Inferior parietal cortex (tissue), 1 donor: ENCODE data around the gene GLMN.

Experiments used
- DNase-seq: peaks from one replicate; pipeline ENCODE4 v3.0.0-alpha.2; 2016; ENCODE audit errors: extremely low spot score

GLMN gene, protein sequence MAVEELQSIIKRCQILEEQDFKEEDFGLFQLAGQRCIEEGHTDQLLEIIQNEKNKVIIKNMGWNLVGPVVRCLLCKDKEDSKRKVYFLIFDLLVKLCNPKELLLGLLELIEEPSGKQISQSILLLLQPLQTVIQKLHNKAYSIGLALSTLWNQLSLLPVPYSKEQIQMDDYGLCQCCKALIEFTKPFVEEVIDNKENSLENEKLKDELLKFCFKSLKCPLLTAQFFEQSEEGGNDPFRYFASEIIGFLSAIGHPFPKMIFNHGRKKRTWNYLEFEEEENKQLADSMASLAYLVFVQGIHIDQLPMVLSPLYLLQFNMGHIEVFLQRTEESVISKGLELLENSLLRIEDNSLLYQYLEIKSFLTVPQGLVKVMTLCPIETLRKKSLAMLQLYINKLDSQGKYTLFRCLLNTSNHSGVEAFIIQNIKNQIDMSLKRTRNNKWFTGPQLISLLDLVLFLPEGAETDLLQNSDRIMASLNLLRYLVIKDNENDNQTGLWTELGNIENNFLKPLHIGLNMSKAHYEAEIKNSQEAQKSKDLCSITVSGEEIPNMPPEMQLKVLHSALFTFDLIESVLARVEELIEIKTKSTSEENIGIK

DNA sequence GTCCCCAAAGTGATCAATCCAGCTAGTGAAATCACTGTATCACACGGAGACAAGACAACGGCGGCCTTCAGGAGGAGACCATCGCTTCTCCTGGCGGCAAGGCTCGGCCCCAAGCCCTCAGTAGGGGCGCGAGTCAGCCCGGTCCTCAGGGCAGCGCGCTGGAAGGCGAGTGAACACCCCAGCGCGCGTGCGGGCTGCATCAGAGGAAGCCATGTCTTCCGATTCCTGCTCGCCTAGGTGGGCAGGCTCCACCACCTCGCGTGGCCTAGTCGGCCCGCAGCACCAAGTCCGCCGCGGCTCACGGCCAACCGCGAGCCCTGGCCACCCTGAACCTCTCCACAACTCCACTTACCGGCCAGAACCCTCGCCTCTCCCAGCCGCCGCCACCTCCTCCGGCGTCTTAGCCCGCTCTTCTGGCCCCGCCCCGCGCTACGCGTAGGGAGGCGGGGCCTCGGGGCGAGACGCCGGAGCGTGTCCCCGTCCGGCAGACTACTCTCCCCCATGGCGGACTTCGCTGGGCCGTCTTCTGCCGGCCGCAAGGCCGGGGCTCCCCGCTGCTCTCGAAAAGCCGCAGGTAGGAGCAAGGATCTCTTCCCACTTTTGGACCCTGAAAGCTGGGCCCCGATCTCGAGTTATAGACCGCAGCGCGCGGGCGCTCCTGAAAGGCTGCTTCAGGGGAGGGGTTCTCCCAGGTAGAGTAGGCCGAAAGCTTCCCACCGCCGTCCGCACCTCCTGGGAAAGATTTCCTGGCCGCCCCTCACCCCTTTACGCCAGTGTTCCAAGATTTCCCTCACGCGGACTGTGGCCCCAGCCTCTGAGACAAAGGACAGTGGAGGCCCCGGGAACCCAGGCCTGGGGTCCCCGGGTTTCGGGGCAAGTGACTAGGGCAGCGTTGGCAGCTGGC lies at the start of gene GLMN, which contains the start of gene RPAP2:
Gene GLMN (minus strand): TSS at position 415 of the 904 bp plus-strand sequence. CDS start 988 bp downstream, outside the sequence.
Gene RPAP2 (plus strand): TSS at position 487 of the 904 bp plus-strand sequence. CDS start 15 bp downstream, at position 502.
- peak; percentile 87 for DNase-seq

DNA sequence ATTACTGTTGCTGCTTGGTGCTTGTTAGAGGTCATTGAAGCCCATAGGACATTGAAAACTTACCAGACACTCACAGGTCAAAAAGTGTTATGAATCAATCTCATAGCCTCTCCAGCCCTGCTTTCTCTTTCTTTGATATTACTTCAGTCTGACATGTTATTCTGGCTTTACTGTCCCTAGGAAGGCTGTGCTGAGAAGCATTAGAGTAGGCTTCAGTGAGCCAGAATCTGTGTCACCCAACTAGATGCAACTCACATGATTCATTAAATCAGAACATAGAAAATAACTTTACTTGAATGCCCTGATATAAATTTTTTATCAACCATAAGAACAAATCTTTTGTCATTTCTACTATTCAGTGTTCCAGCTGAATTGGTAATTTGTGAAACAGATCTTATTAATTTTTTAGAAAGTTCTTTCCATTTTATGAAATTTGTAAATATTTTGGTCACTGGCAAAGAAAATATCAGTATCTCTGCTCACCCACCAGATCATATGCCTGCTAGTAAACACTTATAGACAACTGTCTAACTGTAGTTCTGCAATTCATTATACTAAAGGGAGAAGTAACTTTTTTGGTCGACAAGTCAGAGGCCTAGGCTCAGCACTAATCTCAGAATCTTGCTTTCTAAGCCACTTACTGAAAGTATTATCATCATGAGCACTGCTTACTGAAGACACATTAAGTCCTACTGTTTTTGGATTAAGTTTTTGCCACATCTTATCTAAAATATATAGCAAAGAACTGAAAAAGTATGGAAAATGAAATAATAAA lies 48.3 kb upstream of the GLMN start:
- no peak for DNase-seq

DNA sequence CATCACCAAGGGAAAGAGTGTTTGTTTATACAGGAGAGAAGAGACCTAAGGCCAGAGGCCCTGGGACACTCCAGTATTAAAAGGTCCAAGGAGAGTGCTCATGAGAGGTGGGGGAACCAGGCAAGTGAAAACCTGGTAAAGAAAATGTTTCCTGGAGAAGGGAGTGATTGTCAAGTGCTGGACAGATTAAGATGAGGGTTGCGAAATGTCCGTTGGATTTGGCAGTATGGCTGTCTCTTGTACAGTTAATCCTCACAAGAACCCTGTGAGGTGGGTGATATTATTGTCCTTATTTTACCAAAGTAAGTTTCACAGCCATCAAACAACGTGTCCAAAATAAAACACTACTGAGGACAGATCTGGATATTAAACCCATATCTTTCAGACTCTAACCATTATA lies 44.3 kb upstream of the GLMN start:
- no peak for DNase-seq

DNA sequence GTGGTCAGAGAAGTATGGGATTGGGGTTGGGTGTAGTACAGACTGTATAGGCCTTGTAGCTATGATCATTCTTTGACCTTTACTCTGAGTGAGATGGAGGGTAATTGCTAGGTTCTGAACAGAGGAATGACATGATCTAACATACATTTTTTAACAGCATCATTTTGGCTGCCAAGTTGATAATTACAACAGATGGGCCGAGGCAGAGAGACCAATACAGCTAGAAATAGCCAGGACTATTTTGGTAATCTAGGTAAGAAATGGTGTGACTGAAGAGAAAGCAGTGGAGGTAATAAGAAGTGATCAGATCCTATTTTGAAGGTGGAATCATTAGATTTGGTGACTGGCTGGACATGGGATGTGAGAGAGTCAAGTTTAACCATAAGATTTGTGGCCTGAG lies 43.6 kb upstream of the GLMN start:
- DNase-seq = no peak

DNA sequence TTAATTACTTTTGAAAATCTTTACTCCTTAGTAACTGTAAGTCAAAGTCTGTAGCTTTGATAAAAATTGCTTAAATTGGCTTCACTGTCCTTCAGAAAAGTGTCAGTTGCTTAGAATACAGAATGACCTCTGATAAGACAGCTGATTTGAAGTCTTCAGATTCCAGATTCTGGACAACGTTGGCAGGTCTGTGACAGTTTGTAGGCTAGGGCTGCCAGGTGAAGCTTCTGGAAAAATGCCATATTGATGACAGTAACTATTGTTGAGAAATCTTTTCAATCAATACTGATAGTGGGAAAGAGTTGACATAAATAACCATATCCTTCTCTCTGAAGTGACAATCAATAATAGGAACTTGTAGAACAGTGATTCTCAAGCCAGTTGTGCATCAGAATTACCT lies 41.4 kb upstream of the GLMN start:
- no peak for DNase-seq

DNA sequence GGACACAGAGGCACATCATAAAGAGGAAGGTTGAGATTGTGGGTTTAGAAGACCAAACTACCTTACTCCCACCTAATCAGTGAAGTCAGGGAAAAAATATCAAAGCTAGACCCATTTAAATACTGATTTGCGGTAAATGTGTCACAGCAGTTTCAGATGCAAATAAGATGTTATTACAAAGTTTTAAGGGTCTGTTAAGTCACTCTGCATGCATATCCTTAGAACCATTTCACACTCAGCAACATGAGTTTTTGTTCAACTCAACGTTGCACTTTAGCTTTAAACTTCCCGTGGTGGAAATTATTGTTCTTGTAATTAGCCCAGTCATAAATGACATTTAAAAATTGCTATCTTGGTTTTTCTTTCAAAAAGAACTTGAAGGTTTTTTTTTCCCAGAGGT lies 34.9 kb upstream of the GLMN start:
- no peak for DNase-seq

DNA sequence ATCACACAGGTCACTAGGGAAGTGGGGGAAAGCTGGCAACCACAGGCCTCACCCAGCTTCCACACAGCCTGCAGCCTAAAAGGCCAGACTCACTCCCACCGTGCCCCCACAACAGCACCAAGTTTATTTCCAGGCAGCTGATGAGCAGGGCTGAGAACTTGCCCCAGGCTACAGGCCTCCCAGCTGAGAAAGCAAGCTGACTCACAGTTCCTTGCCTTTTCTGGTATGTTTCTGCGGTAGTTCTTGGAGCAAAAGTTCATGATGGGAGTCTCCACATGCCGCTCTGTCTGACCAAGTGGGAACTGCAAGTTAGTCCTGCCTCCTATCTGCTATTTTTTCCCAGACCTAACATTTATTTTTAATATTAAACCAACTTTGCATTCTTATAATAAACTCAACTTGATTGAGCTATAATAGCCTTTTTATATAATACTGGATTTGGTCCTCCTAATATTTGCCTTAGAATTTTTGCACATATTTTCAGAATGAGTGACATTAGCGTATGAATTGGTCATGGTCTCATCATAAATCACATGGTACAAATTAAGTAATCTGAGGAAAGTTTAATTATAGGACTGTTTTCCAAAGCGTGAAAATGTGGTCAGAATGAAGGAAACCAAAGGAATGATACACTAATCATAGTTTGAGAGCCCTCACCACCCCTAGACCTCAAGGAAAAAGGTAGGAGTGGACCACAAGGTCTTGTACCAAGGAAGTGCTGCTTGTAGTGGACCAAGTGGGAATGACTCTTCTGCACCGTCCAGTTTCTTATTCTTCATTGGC lies 30.8 kb upstream of the GLMN start:
- DNase-seq = no peak

DNA sequence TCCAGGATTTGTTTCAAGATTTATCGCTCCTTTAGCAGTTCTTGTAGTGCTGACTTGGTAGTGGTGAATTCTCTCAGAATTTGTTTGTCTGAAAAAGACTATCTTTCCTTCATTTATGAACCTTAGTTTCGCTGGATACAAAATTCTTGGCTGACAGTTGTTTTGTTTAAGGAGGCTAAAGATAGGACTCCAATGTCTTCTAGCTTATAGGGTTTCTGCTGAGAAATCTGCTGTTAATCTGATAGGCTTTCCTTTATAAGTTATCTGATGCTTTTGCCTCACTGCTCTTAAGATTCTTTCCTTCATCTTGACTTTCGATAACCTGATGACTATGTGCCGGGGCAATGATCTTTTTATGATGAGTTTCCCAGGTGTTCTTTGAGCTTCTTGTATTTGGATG lies 29.0 kb upstream of the GLMN start:
- no peak for DNase-seq

DNA sequence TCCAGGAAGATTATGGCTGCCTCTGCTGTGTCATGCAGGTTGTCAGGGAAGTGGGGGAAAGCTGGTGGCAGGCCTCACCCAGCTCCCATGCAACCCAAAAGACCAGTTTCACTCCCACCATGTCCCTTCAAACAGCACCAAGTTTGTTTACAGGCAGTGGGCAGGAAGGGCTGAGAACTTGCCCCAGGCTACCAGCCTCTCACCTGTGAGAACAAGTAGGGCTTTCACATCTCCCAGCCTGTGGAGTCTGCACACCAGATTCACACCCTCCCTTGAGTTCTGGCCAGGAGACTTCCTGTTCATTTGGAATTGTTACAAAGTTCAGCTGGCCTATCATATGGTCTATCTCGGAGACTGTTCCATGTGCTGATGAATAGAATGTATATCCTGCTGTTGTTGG lies 27.9 kb upstream of the GLMN start:
- no peak for DNase-seq

DNA sequence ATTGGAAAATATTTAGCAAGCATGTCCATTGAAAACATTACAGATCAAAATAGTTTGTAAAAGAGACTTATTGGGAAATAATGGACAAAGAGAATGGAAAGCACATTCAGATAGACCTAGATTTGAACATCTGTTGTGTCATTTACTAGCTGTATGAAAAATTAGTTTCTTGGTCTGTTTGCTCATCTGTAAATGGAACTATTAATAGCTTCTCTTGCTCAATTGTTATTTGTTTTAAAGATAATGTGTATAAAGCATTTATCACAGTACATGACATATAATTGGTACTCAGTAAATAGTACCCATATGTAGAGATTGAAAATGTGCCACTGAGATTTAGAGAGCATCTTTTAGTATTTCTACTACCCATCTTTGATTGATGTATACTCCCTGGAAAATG lies 26.0 kb upstream of the GLMN start:
- DNase-seq = no peak

DNA sequence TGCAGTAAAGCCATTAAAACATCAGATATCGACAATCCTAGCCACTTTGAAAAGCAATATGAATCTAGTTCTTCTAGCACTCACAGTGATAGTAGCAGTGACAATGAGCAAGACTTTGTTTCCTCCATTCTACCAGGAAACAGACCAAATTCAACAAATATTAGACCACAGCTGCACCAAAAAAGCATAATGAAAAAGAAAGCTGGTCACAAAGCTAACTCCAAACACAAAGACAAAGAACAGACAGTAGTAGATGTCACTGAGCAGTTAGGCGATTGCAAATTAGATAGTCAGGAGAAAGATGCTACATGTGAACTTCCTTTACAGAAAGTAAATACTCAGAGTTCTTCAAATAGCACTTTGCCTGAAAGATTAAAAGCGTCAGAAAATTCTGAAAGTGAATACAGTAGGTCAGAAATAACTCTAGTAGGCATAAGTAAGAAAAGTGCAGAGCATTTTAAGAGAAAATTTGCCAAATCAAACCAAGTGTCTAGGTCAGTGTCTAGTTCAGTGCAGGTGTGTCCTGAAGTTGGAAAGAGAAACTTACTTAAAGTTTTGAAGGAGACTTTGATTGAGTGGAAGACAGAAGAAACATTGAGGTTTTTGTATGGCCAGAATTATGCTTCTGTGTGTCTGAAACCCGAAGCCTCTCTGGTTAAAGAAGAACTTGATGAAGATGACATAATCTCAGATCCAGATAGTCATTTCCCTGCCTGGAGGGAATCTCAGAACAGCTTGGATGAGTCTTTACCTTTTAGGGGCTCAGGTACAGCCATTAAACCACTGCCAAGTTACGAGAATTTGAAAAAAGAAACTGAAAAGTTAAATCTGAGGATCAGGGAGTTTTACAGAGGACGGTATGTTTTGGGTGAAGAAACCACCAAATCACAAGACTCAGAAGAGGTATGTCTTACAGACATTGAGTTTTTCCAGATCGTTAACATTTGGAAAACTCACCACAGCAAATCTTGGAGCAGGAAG lies 25.0 kb upstream of the GLMN start:
- no peak for DNase-seq

DNA sequence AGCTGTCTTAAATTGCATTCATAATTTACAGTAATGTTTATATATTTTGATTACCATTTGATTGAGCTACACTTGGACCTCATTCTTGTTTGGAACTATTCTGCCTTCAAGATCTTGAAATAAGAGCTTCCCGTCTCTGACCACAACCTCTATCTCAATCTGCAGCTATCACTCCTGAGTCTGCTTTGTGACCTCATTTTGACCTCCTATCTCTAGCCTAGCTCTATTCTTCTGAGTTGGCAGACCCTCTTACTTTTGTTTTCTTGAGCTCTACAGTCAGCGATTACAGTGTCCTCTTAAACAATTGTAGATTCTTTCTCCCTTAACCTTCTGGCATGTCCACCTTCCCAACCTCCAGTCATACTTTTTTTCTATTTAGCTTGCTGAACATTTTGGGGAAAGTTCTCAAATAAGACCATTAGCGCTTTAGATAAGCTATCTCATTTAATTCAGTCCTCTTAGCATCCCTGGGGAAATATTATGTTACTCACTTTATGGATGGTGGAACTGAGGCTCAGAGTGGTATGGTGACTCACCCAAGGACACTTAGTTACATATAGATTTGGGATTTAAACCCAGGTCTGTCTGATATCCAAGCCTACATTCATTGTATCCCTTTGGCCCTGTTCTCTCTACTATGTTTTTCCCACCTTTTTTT lies 19.2 kb upstream of the GLMN start:
- DNase-seq = no peak

DNA sequence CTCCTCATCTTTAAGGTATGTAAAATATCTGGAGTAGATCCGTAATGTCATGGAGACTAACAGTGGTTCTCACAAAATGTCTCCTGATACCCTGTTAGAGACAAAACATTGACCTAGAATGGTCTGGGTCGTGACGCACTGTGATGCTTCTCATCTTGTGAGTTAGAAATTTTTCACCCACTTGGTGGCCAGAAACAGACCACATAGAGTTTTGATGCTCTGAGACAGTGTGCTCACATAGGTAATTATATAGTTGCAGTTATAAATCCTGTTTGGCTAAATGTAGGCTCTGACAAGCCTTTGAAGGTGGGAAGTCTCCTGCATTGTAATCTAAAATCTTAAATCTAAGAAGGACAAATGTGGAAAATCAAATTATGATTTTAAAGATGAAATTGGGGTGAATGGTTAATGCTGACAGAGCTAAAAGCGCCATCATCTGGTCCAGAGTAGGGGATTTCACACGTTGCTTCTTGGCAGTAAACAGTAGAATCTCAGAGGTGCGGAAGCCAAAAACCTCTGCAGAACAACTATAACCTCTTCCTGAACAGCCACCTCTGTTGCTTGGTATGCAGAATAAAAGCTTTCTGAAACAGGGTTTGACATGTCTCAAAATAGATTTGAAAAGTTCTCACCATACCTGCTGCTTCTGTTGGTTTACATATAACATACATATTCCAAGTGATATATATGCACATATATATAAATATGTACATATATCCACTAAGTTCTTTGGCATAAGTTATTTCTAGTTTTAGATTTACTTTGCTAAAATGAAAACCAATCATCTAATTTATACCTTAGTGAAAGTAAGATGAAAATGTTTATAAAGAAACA lies 17.2 kb upstream of the GLMN start:
- DNase-seq = no peak

DNA sequence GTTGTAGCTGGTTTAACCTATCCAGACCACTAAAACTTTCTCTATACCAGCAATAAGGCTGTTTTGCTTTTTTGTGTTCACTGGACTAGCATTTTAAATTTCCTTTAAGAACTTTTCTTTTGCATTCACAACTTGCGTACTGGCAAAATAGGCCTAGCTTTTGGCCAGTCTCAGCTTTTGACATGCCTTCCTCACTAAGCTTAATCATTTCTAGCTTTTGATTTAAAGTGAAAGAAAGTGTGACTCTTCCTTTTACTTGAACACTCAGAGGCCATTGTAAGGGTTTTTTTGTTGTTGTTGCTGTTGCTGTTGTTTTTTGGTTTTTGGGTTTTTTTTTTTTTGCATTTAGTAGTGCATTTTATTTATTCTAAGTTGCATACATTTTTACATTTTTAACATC lies 15.2 kb upstream of the GLMN start:
- DNase-seq = no peak

DNA sequence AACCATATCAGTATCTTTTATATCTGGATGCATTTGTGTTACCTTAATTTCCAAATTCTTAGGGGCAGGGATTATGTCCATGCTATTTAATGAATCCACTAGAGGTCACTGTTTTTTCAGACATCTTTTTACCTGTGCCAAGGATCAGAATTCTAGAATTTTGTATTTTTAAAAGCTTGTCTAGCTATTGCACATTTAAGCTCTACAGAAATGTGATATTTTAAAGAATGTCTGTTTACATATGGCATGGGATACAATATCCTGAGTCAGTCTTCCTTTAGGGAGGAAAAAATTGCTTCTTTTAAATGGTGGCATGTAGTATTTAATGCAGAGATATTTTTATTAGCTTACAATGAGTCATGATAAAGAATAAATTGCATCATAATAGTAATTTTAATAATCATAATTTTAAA lies 11.4 kb upstream of the GLMN start:
- peak; percentile 57 for DNase-seq

DNA sequence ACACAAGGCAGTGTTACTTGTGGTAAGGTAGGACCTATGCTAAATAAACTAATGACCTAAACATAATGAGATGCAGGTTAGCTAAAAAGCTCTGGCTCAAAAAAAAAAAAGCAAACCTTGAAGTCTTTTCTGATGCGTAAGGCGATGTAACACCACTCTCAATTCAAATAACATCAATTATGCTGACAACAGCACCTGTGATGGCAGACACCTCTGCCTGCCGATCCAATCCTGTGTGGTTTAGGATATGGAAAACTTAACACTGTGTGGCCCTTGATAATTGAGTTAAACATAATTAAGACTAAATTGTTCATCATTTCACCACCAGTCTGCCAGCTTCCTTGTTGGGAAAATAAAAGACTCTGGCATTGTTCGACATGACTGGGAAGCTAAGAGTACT lies 9.2 kb upstream of the GLMN start:
- DNase-seq = no peak

DNA sequence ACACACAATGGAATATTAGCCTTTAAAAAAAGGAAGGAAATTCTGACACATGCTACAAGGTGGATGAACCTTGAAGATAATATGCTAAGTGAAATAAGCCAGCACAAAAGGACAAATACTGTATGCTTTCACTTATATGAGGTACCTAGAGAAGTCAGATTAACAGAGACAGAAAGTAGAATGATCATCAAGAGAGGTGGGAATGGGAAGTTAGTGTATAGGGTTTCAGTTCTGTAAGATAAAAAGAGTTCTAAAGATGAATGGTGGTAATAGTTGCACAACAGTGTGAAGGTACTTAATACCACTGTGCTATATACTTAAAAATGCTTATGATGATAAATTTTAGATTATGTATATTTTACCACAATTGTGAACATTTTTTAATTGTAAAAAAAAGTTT lies 7.2 kb upstream of the GLMN start:
- no peak for DNase-seq

DNA sequence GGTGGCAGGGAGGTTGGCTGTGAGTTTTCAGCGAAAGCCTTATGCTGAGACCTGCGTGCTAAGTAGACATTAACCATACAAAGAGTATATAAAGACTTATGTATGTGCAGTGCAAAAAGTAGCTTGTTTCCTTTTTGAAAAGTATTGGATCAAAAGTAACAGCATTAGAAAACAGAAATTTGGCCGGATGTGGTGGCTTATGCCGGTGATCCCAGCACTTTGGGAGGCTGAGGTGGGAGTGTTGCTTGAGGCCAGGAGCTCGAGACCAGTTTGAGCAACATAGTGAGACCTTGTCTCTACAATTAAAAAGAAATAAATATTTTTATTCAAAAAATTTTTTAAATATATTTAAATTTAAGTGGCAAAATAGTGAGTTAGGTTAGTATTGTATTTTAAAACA lies 2.2 kb upstream of the GLMN start:
- no peak for DNase-seq
